ENCODE data around the gene DNA2.

The DNA2 gene

GRCh38 chr10:68442971-68443370 is 28.8 kb downstream of the DNA2 start:
- no peaks in the 10 kb centered on the region for H3K36me3 ChIP-seq (ENCODE audit: control insufficient read depth, insufficient read depth, low read length, severe bottlenecking)
- no peaks in the 10 kb centered on the region for H3K27me3 ChIP-seq (replicated peaks; ENCODE audit: control insufficient read depth, insufficient read depth, low read length)
- DNase-seq (ENCODE audit: low read depth) = no peak
- no peaks in the 10 kb centered on the region for H3K4me1 ChIP-seq (ENCODE audit: control insufficient read depth, insufficient read depth, low read length)
- H3K4me3 ChIP-seq (ENCODE audit: low read length) = no peak overlapping the region
- no peaks in the 10 kb centered on the region for H3K9me3 ChIP-seq (ENCODE audit: control insufficient read depth, low read length)
- H3K9ac ChIP-seq (ENCODE audit: low read length) = no peak overlapping the region

GRCh38 chr10:68440898-68441297 is 30.9 kb downstream of the DNA2 start:
- H3K4me1 ChIP-seq (ENCODE audit: control insufficient read depth, insufficient read depth, low read length) = no peaks in the 10 kb centered on the region
- no peak overlapping the region for H3K9ac ChIP-seq (ENCODE audit: low read length)
- no peaks in the 10 kb centered on the region for H3K27me3 ChIP-seq (replicated peaks; ENCODE audit: control insufficient read depth, insufficient read depth, low read length)
- H3K36me3 ChIP-seq (ENCODE audit: control insufficient read depth, insufficient read depth, low read length, severe bottlenecking) = no peaks in the 10 kb centered on the region
- H3K9me3 ChIP-seq (ENCODE audit: control insufficient read depth, low read length) = no peaks in the 10 kb centered on the region
- no peak for DNase-seq (ENCODE audit: low read depth)
- H3K4me3 ChIP-seq (ENCODE audit: low read length) = no peak overlapping the region

- DNase-seq (ENCODE audit: low read depth) = no peak
- Histone ChIP-seq H3K4me1 (ENCODE audit: control insufficient read depth, insufficient read depth, low read length) (no peaks in the 10 kb centered on the region), H3K9ac (ENCODE audit: low read length) (no peak overlapping the region), H3K27me3 (replicated peaks; ENCODE audit: control insufficient read depth, insufficient read depth, low read length) (no peaks in the 10 kb centered on the region), H3K36me3 (ENCODE audit: control insufficient read depth, insufficient read depth, low read length, severe bottlenecking) (no peaks in the 10 kb centered on the region), H3K9me3 (ENCODE audit: control insufficient read depth, low read length) (no peaks in the 10 kb centered on the region), H3K4me3 (ENCODE audit: low read length) (no peak overlapping the region)
Measured at GRCh38 chr10:68435803-68436202, 36.0 kb downstream of the DNA2 start.

- no peak overlapping the region for H3K4me3 ChIP-seq (ENCODE audit: low read length)
- DNase-seq (ENCODE audit: low read depth) = no peak
- H3K9ac ChIP-seq (ENCODE audit: low read length) = no peak overlapping the region
- H3K4me1 ChIP-seq (ENCODE audit: control insufficient read depth, insufficient read depth, low read length) = no peaks in the 10 kb centered on the region
- no peaks in the 10 kb centered on the region for H3K9me3 ChIP-seq (ENCODE audit: control insufficient read depth, low read length)
- no peaks in the 10 kb centered on the region for H3K36me3 ChIP-seq (ENCODE audit: control insufficient read depth, insufficient read depth, low read length, severe bottlenecking)
- no peaks in the 10 kb centered on the region for H3K27me3 ChIP-seq (replicated peaks; ENCODE audit: control insufficient read depth, insufficient read depth, low read length)
Measured at GRCh38 chr10:68434657-68435056, 37.1 kb downstream of the DNA2 start.

GRCh38 chr10:68428396-68429104 is 43.2 kb downstream of the DNA2 start:
- H3K9me3 ChIP-seq (ENCODE audit: control insufficient read depth, low read length) = no peaks in the 10 kb centered on the region
- H3K27me3 ChIP-seq (replicated peaks; ENCODE audit: control insufficient read depth, insufficient read depth, low read length) = no peaks in the 10 kb centered on the region
- no peaks in the 10 kb centered on the region for H3K4me1 ChIP-seq (ENCODE audit: control insufficient read depth, insufficient read depth, low read length)
- H3K4me3 ChIP-seq (ENCODE audit: low read length) = no peak overlapping the region
- no peak overlapping the region for H3K9ac ChIP-seq (ENCODE audit: low read length)
- H3K36me3 ChIP-seq (ENCODE audit: control insufficient read depth, insufficient read depth, low read length, severe bottlenecking) = no peaks in the 10 kb centered on the region
- no peak for DNase-seq (ENCODE audit: low read depth)

GRCh38 chr10:68424454-68425014 is 47.2 kb downstream of the DNA2 start:
- no peak for DNase-seq (ENCODE audit: low read depth)
- Histone ChIP-seq H3K4me1 (ENCODE audit: control insufficient read depth, insufficient read depth, low read length) (no peaks in the 10 kb centered on the region), H3K36me3 (ENCODE audit: control insufficient read depth, insufficient read depth, low read length, severe bottlenecking) (no peaks in the 10 kb centered on the region), H3K9ac (ENCODE audit: low read length) (no peak overlapping the region), H3K9me3 (ENCODE audit: control insufficient read depth, low read length) (no peaks in the 10 kb centered on the region), H3K27me3 (replicated peaks; ENCODE audit: control insufficient read depth, insufficient read depth, low read length) (no peaks in the 10 kb centered on the region), H3K4me3 (ENCODE audit: low read length) (no peak overlapping the region)

GRCh38 chr10:68423522-68423921 is 48.3 kb downstream of the DNA2 start:
- DNase-seq (ENCODE audit: low read depth) = no peak
- Histone ChIP-seq H3K27me3 (replicated peaks; ENCODE audit: control insufficient read depth, insufficient read depth, low read length) (no peaks in the 10 kb centered on the region), H3K4me3 (ENCODE audit: low read length) (no peak overlapping the region), H3K36me3 (ENCODE audit: control insufficient read depth, insufficient read depth, low read length, severe bottlenecking) (no peaks in the 10 kb centered on the region), H3K9ac (ENCODE audit: low read length) (no peak overlapping the region), H3K4me1 (ENCODE audit: control insufficient read depth, insufficient read depth, low read length) (no peaks in the 10 kb centered on the region), H3K9me3 (ENCODE audit: control insufficient read depth, low read length) (no peaks in the 10 kb centered on the region)

- Histone ChIP-seq H3K9ac (ENCODE audit: low read length) (no peak overlapping the region), H3K9me3 (ENCODE audit: control insufficient read depth, low read length) (no peaks in the 10 kb centered on the region), H3K4me3 (ENCODE audit: low read length) (no peak overlapping the region), H3K27me3 (replicated peaks; ENCODE audit: control insufficient read depth, insufficient read depth, low read length) (no peaks in the 10 kb centered on the region), H3K36me3 (ENCODE audit: control insufficient read depth, insufficient read depth, low read length, severe bottlenecking) (no peaks in the 10 kb centered on the region), H3K4me1 (ENCODE audit: control insufficient read depth, insufficient read depth, low read length) (no peaks in the 10 kb centered on the region)
- no peak for DNase-seq (ENCODE audit: low read depth)
Measured at GRCh38 chr10:68419376-68419775, 52.4 kb downstream of the DNA2 start.

- Histone ChIP-seq H3K9me3 (ENCODE audit: control insufficient read depth, low read length) (no peaks in the 10 kb centered on the region), H3K4me3 (ENCODE audit: low read length) (no peak overlapping the region), H3K4me1 (ENCODE audit: control insufficient read depth, insufficient read depth, low read length) (peaks cover 8% of the 10 kb centered on the region), H3K27me3 (replicated peaks; ENCODE audit: control insufficient read depth, insufficient read depth, low read length) (no peaks in the 10 kb centered on the region), H3K36me3 (ENCODE audit: control insufficient read depth, insufficient read depth, low read length, severe bottlenecking) (no peaks in the 10 kb centered on the region), H3K9ac (ENCODE audit: low read length) (no peak overlapping the region)
- no peak for DNase-seq (ENCODE audit: low read depth)
Measured at GRCh38 chr10:68408898-68409518, 62.8 kb downstream of the DNA2 start.

- peak within 1 kb of the TSS; percentile 80 for H3K4me3 ChIP-seq (ENCODE audit: low read length)
- H3K36me3 ChIP-seq (ENCODE audit: control insufficient read depth, insufficient read depth, low read length, severe bottlenecking) = no peaks in the 10 kb centered on the region
- DNase-seq (ENCODE audit: low read depth) = peak; percentile 90
- no peaks in the 10 kb centered on the region for H3K9me3 ChIP-seq (ENCODE audit: control insufficient read depth, low read length)
- H3K27me3 ChIP-seq (replicated peaks; ENCODE audit: control insufficient read depth, insufficient read depth, low read length) = no peaks in the 10 kb centered on the region
- H3K4me1 ChIP-seq (ENCODE audit: control insufficient read depth, insufficient read depth, low read length) = peaks cover 8% of the 10 kb centered on the region
- peak within 1 kb of the TSS; percentile 97 for H3K9ac ChIP-seq (ENCODE audit: low read length)
Measured at GRCh38 chr10:68406815-68407548, 64.8 kb downstream of the DNA2 start, which contains the start of gene RUFY2. RUFY2 (minus strand) TSS chr10:68407277; CDS start chr10:68407189, 88 bp downstream.

- peaks cover 4% of the 10 kb centered on the region for H3K36me3 ChIP-seq (ENCODE audit: control insufficient read depth, insufficient read depth, low read length, severe bottlenecking)
- no peaks in the 10 kb centered on the region for H3K27me3 ChIP-seq (replicated peaks; ENCODE audit: control insufficient read depth, insufficient read depth, low read length)
- DNase-seq (ENCODE audit: low read depth) = peak; percentile 83
- peaks cover 8% of the 10 kb centered on the region for H3K4me1 ChIP-seq (ENCODE audit: control insufficient read depth, insufficient read depth, low read length)
- H3K9ac ChIP-seq (ENCODE audit: low read length) = peak overlapping the region; percentile 97
- no peaks in the 10 kb centered on the region for H3K9me3 ChIP-seq (ENCODE audit: control insufficient read depth, low read length)
- H3K4me3 ChIP-seq (ENCODE audit: low read length) = peak overlapping the region; percentile 80
Measured at GRCh38 chr10:68406111-68406814, 65.5 kb downstream of the DNA2 start.

Measured in adipocyte (in vitro differentiated cells).